SK-N-SH (cell line): Measurements from ENCODE around the gene SLC45A1.

Source experiments
- EP300 ChIP-seq, 2 experiments: IDR thresholded peaks; 2 replicates each; pipeline versions ENCODE4 v1.4.0 to v1.6.1; 2012; ENCODE audit warnings: borderline replicate concordance in 1 of 2, low read depth in 1 of 2, low read length in 1 of 2
- EZH2phosphoT487 ChIP-seq: fragments of 200-600 bp; sonication (generic); IDR thresholded peaks from 2 replicates; pipeline ENCODE4 v1.6.1; 2017; ENCODE audit warnings: low read depth, mixed run types, mild to moderate bottlenecking, antibody characterized with exemption, moderate library complexity, borderline replicate concordance
- MXI1 ChIP-seq: IDR thresholded peaks from 2 replicates; pipeline ENCODE4 v1.6.1; 2012; ENCODE audit warnings: mild to moderate bottlenecking, low read depth, low read length, improper control_type of control experiment
- NFIC ChIP-seq: IDR thresholded peaks from 2 replicates; pipeline ENCODE4 v1.4.0; 2012; ENCODE audit warnings: borderline replicate concordance
- POLR2AphosphoS5 ChIP-seq: IDR thresholded peaks from 2 replicates; pipeline ENCODE4 v1.6.1; 2012; ENCODE audit warnings: low read depth, low read length
- SMC3 ChIP-seq: IDR thresholded peaks from 2 replicates; pipeline ENCODE4 v1.6.1; 2012; ENCODE audit warnings: low read depth, low read length, improper control_type of control experiment
- TF ChIP-seq, protein P1 (sequence below): fragments of 200-600 bp; sonication (generic); IDR thresholded peaks from 2 replicates; pipeline ENCODE4 v1.6.1; 2017; ENCODE audit warnings: antibody characterized with exemption, mild to moderate bottlenecking, moderate library complexity
- TF ChIP-seq, protein P2 (sequence below): IDR thresholded peaks from 2 replicates; pipeline ENCODE4 v1.6.1; 2012; ENCODE audit warnings: mild to moderate bottlenecking, low read depth, low read length, moderate library complexity
- TF ChIP-seq, protein P3 (sequence below): IDR thresholded peaks from 2 replicates; pipeline ENCODE4 v1.4.0; 2012; ENCODE audit warnings: low read depth
- TF ChIP-seq, protein P4 (sequence below): fragments of 150-350 bp; IDR thresholded peaks from 2 replicates; pipeline ENCODE4 v1.6.1; 2017; ENCODE audit warnings: antibody characterized with exemption, low read length, low read depth, borderline replicate concordance

DNA sequence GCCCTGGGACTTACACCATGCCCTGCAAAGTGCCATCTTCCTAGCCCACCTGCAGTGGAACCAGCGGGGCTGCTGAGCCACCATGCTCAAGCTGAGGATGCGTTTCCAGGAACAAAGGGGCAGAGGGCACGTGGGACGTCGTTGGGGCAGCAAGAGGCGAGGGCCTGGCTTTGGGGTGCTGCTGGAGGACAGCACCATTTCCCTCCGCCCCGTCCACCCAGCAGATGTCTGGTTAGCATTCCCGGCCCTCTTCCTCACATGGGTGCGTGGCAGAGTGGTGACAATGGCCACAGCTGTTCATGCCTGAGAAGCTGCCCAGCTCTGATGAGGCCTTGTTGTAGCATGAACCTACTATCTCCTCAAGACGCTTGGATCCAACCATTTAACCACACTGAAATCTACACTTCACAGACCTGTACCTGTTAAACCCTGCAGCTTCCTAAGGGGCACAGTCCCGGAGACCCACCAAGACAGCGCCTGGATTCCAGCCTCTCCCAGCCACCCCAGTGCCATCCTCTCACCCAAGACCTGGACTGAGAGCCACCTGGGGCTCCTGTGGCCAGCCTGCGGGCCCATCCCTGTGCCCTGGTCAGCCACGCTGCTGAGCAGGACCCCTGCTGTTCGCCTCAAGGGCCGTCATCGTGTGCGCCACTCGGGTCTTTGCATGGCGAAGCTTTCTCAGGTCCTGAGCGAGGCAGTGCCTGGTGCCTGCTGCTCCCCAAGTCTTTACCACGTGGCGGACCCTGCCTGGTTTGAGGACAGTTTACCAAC is 33.2 kb downstream of the SLC45A1 start:
- TF ChIP-seq POLR2AphosphoS5 = no peak
- TF ChIP-seq, protein P1, sequence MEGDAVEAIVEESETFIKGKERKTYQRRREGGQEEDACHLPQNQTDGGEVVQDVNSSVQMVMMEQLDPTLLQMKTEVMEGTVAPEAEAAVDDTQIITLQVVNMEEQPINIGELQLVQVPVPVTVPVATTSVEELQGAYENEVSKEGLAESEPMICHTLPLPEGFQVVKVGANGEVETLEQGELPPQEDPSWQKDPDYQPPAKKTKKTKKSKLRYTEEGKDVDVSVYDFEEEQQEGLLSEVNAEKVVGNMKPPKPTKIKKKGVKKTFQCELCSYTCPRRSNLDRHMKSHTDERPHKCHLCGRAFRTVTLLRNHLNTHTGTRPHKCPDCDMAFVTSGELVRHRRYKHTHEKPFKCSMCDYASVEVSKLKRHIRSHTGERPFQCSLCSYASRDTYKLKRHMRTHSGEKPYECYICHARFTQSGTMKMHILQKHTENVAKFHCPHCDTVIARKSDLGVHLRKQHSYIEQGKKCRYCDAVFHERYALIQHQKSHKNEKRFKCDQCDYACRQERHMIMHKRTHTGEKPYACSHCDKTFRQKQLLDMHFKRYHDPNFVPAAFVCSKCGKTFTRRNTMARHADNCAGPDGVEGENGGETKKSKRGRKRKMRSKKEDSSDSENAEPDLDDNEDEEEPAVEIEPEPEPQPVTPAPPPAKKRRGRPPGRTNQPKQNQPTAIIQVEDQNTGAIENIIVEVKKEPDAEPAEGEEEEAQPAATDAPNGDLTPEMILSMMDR = no peak
- TF ChIP-seq NFIC = no peak
- TF ChIP-seq, protein P2, sequence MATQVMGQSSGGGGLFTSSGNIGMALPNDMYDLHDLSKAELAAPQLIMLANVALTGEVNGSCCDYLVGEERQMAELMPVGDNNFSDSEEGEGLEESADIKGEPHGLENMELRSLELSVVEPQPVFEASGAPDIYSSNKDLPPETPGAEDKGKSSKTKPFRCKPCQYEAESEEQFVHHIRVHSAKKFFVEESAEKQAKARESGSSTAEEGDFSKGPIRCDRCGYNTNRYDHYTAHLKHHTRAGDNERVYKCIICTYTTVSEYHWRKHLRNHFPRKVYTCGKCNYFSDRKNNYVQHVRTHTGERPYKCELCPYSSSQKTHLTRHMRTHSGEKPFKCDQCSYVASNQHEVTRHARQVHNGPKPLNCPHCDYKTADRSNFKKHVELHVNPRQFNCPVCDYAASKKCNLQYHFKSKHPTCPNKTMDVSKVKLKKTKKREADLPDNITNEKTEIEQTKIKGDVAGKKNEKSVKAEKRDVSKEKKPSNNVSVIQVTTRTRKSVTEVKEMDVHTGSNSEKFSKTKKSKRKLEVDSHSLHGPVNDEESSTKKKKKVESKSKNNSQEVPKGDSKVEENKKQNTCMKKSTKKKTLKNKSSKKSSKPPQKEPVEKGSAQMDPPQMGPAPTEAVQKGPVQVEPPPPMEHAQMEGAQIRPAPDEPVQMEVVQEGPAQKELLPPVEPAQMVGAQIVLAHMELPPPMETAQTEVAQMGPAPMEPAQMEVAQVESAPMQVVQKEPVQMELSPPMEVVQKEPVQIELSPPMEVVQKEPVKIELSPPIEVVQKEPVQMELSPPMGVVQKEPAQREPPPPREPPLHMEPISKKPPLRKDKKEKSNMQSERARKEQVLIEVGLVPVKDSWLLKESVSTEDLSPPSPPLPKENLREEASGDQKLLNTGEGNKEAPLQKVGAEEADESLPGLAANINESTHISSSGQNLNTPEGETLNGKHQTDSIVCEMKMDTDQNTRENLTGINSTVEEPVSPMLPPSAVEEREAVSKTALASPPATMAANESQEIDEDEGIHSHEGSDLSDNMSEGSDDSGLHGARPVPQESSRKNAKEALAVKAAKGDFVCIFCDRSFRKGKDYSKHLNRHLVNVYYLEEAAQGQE = no peak
- TF ChIP-seq MXI1 = no peak
- TF ChIP-seq EP300 (IDR thresholded peaks at IDR 0.05; ENCODE audit: borderline replicate concordance in 1 of 2, low read depth in 1 of 2, low read length in 1 of 2) = no peak
- TF ChIP-seq SMC3 = no peak
- TF ChIP-seq, protein P3, sequence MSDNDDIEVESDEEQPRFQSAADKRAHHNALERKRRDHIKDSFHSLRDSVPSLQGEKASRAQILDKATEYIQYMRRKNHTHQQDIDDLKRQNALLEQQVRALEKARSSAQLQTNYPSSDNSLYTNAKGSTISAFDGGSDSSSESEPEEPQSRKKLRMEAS = no peak
- no peak for TF ChIP-seq EZH2phosphoT487
- TF ChIP-seq, protein P4, sequence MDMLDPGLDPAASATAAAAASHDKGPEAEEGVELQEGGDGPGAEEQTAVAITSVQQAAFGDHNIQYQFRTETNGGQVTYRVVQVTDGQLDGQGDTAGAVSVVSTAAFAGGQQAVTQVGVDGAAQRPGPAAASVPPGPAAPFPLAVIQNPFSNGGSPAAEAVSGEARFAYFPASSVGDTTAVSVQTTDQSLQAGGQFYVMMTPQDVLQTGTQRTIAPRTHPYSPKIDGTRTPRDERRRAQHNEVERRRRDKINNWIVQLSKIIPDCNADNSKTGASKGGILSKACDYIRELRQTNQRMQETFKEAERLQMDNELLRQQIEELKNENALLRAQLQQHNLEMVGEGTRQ = no peak
